Activated CD4-positive, alpha-beta T cell treated with anti-CD3 and anti-CD28 coated beads for 24 hours (primary cell): Measurements from ENCODE around the gene CDK15.
"Not testable (repeated sequence)": the region's sequence is repeated elsewhere in the genome, so short reads cannot be mapped to it uniquely, and the experiment has no call there.

Source experiments
- DNase-seq, 2 donors: peaks; one replicate each; pipeline ENCODE4 v3.0.0-alpha.2; 2020; ENCODE audit warnings: low read depth in 2 of 2

The CDK15 gene

DNA sequence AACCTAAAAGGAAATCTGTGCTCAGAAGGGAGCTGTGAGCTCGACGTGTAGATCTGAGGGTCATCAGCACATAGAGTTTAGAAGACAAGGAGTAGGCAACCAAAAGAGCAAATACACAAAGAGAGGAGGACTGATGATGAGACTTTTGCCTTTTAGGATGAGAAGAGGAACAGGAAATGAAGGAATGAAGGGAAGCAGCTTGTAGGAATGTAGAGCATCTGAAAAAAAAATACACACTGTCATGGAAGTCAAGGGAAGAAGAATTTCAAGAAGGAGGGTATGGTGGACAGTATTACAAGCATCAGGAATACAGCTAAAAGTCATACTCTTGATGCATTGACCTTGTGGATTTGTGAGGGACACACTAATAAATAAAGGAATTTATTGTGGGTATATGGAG lies 21.9 kb downstream of the CDK15 start:
- DNase-seq = no peak

DNA sequence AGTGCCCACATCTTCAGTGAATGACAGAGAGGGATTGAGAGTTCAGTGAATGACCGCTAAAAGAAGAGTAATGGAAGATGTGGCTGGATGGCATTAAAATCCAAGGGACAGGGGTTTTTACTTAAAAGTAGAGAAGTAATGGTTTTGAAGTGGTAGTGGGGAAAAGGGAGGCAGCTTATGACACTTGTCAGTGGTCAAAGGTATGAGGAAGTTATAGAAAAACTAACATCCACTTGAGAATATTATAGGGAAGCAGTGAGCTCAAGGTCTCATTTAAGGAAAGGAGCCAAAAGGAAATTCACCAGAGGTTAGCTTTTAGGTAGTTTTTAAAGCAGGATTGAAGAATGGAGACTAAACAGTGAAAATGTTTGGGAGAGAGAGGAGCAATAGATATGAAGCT lies 24.3 kb downstream of the CDK15 start:
- no peak for DNase-seq

DNA sequence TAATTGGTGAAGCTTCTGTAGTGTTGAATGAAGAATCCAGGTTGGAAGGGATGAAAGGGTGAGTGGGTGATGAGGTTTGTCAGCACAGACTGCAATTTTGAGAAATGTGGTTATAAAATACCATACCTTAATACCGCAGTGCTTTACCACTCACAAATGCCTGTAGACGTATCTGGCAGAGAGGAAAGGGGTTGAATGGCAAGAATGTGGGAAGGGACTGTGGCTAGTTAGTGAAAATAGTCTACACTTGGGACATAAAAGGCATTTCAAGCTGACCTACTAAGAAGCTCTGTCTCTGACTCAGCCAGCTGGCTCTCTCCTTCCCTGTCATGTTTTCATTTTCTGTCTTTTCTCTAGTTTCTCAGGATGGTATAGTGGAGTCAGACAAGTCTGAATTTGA lies 25.1 kb downstream of the CDK15 start:
- no peak for DNase-seq

DNA sequence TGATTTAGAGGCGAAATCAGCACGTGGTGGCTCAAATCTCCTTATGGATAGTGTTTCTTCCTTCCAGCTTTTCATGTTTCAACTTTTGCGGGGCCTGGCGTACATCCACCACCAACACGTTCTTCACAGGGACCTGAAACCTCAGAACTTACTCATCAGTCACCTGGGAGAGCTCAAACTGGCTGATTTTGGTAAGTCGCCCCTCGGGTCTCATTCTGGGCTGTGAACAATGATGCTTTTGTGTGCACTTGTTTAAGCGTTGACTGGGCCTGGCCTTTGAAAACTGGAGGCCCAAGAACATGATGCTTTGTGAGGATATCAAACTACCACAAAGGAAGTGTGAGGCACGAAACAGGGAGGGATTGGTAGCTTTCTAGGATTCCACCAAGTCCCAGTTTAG lies 27.4 kb downstream of the CDK15 start:
- DNase-seq = no peak

DNA sequence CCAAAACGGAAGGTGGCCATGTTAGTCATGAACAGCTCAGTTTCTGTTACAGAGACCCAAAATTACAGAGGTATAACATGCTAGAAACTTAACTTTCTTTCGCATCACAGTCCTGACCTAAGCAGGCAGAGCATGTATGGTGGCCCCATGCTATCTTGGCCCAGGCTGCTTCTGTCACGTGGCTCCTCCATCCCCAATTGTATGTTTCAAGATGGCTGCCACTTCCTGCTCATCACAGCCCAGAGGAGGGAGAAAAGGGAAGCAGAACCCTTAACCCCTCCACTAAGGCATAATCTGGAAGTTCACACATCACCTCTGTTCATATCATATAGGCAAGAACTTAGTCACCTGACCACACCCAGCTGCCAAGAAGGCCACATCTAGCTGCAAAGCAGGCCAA lies 28.7 kb downstream of the CDK15 start:
- DNase-seq = no peak

DNA sequence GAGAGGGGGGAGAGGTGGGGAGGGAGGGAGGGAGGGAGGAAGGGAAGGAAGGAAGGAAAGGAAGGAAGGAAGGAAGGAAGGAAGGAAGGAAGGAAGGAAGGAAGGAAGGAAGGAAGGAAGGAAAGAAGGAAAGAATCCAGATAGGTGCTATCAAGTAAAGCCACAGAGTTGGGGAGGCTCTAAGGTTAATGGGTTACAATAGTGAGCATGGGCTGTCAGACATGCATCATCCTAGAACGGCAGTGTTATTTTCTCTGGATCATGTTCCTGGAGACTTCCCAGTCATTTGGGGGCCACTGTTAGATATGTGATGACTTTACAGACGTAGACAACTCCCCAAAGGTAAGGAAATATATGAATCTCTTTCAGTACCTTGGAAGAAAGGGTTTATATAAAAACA lies 31.1 kb downstream of the CDK15 start:
- no peak for DNase-seq

DNA sequence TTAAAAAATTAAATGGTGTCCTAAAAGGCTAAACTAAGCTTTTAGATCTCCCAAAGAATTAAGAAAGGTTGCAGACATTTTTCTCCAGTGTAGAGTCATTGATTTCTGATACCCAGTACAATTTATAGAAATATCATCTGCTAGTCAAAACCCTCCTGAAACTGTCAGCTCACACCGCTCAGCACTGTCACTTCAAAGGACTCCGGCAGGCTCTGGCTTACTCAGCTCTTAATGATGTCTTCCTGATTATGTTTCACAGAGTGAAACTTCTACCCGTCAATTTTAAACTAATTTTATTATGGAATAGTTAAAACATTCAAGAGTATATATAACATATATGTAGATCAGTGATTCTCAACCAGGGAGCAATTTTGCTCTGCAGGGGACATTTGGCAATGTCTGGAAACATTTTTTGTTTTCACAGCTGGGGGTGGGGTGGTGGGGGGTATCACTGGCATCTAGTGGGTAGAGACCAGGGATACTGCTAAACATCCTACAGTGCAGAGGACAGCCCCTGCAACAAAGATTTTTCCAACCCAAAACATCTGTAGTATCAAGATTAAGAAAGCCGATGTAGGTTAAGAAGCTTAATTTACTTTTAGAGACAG lies 31.6 kb downstream of the CDK15 start:
- DNase-seq = no peak

DNA sequence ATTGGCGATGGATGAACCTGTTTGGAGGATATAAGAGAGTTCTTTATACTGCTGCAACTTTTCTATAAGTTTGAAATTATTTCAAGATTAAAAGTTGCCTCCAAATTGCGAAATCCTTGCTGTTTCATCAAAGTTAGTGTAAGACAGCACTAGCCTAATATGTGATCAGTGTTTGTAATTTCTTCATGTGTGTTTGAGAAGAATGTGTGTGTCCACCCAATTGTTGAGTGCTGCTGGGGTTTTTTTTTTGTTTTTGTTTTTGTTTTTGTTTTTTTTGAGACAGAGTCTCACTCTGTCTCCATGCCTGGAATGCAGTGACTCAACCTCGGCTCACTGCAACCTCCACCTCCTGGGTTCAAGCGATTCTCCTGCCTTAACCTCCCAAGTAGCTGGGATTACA lies 33.4 kb downstream of the CDK15 start:
- no peak for DNase-seq

DNA sequence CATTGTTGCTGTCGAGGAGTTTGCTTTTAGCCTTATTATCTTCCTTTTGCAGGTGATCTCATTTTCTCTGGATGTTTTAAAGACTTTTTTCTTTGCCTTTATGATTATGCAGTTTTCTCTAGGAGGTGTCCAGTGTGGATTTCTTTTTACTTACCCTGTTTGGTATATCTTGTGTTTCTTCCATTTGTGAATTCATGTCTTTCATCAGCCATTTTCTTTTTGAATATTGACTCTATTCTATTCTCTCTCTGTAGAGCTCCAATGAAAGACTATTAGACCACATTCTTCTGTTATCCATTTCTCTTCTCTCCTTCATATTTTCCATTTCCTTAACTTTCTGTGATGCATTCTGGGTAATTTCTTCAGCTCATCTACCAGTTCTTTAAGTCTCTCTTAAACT lies 34.4 kb downstream of the CDK15 start:
- no peak for DNase-seq

DNA sequence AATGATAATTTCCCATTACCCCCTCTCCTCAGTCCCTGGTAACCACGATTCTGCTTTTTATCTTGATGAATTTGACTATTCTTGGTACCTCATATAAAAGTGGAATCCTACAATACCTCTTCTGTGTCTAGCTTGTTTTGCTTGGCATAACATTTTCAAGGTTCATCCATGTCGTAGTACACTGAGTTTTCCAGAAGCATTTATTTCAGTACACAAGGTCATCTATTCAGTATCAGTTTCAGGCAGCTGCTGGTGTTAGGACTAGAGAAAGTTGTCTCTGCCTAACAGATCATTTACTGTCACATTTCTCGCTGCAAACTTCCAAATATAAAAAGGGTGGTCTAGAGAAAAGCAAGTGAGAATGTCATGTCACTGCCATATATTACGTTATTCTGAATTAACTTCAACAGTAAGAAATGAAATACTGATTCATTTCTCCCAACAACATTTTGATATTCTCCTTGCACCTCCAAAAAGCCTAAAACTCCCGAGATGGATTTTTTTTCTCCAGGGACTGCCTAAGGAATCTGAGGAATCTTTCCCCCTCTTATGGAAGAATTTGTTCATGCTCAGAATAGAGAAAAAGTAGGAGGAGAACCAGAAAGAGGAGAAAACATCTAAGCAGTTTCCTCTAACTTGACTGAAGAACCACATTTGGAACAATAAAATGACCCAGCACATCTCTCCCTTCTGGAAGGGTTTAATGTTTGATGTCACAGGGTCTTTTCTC lies 36.0 kb downstream of the CDK15 start:
- DNase-seq = no peak

DNA sequence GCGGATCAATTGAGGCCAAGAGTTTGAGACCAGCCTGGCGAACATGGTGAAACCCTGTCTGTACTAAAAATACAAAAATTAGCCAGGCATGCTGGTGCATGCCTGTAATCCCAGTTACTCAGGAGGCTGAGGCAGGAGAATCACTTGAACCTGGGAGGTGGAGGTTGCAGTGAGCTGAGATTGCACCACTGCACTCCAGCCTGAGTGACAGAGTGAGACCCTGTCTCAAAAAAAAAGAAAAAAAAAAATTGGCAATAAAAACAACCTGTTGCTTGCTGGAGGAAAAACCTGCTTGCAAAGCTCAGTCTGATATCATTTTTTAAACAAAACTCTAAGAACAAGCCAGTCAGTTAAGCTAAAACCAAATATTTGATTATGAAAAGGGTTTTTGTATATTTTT lies 38.6 kb downstream of the CDK15 start:
- DNase-seq = not testable (repeated sequence)

DNA sequence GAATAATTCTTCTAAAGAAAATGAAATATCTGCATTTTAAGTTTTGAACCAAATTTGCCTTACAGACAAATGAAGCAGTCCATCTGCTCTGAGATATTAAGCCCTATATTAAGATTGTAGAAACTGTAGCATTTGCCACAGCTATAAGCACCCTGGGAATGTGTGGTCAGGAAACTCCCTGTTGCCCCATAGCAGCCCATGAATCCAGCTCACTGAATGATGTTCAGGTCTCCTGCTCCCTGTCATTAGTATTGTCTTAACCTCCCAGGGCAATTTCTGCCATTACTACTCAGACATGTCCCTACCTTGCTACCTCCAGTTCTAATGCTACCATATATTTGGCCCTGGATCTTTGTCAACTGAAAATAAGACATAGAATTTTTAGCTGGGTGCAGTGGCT lies 41.1 kb downstream of the CDK15 start:
- DNase-seq = no peak

DNA sequence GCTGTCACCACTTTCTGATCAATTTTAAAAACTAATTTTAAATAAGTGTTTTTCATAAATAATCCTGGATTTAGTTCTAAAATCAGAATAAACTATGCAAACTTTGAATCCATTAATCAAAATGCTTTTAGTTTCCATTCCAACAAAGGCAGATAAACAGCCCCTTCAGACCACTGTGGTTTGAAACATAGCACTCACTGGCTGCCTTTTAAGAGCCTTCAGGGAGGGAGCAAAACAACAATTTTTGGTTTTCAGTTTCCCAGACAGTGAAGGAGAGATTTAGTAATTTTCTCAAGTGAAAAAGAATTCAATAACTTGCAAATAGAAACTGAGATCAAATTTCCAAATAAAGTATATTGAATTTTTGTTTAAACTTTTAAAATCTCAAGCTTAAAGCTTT lies 46.1 kb downstream of the CDK15 start:
- DNase-seq = no peak

DNA sequence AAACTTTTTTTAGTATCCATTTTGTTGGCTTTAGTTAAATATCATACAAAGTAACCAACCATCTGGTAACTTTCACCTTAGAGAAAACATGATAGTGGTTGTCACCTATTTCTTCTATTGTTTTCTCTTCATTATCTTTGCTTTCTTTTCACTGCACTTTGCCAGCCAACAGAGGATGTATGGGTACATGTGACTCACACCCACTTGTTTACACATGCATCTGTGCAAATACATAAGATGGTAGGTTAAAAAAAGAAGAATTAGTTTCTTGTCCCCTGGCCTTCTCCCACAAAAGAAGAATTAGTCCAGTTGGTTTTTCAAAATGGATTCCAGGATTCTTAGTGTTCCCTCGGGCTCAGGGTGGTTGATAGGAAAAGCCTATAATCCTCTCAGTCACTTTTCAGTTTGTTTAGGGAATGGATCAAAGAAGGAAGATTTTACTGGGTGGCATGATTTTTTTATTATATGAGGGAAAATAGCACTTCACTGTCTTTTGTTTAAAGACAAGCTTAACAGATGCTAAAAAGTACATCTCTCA lies 46.6 kb downstream of the CDK15 start:
- DNase-seq = no peak

DNA sequence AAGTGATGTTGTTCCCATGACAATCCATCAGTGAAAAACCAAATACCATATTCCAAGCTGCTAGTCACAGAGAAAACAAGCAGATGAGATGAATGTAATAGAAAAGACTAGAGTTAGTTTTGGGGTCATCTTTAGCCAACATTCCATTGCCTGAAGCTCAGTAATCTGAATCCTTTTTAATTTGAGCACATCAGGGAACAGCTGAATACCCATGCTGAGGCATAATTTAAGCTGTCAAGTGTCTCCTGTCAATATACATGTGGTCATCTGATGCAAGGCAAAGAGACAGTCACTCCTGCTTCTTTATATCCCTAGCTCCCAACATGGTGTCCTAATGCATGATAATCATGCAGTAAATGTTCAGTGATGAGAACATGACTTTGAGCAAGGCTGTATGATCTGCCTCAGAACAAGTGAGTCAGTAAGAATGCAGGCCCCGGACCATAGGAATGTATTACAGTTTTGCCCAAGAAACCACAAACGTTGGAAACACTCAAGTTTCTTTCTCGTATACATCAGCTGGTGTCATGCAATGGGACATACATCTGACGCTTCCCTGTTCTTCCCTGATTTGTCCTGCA lies 48.0 kb downstream of the CDK15 start:
- no peak for DNase-seq

DNA sequence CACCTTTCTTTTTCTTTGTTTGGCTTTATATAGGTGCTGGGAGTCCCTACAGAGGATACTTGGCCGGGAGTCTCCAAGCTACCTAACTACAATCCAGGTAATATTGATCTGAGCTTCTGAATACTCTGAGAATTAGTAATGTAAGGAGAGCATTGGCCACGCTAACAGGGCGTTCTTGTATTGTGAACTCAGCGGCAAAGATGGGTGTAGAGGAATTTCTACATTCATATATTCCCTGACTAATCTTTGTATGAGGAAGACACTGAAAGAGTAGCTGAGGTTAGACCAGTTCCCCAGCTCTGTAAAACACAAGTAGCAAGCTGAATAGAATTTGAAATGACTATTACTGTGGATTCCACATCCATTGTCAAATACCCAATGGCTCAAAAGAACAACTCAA lies 48.5 kb downstream of the CDK15 start:
- DNase-seq = no peak

DNA sequence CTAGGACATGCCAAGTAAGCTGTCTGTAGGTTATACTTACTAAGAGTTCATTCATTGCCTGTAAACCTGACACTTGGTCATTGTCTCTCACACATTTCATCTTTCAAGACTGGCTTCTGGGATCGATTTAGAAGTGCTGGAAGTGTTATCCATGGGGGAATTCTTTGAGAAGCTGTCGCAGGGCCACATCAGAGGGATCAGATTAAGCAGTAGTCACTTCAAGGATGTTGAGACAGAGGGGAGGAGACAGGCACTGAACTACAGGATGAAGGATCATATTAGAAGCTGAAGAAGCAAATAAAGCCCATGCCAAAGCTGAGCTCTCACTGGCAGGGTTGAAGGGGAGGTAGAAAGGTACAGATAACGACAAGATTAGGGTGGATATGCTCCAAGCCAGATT lies 49.0 kb downstream of the CDK15 start:
- no peak for DNase-seq

DNA sequence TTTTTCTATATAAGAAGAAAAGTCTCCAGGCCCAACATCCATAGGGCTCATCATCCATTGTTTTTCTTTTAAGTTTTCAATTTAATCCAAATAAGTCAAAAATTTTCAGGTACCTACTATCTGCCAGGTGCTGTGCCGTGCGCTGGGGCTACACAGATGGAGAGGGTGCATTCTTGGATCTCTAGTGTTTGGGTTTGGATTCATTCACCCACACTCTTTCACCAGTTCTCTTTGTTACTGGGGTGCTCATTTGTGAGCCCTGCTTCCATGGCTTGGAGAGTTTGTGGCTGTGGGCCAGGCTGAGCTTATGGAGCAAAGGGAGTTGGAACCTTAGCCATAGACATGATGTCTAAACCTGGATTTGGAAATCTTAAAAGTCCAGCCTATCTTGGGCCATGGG lies 51.0 kb downstream of the CDK15 start:
- no peak for DNase-seq

DNA sequence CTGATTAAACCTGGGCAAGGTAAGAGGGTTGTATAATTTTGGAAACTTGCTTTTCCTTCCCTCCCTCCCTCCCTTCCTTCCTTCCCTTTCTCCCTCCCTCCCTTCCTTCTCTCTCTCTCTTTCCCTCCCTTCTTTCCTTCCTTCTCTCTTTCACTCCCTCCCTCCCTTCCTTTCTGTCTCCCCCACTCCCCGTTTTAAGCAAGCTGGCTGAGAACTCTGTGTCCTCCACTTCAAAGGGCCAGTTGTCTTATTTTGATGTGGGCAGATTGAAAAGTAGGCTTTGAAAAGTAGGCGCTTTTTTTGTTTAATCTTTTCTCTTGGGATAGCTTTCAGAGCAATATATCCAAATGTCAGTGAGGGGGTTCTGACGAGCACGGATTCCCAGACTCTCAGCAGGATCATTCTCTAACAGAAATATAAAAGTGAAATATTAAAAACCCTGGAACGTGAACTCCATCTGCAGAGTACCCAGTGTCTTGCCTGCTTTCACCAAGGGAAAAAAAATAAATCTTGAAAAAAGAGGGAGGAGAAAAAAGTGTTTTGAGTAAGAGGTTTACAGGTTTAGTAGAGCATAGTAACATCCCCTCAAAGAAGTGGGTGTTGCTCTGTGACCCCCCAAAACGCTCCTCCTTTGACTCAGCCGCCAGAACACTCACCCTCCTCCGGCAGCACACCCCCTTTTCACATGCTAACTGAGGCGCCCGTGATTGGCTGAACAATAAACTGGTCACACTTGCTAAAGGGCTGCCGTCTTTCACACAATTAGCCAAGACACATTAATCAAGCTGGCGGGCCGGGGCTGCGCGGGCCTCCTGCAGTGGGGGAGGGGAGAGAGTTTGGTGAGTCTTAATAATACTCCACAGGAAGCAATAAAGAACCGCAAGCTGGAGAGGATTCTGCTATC lies 52.2 kb downstream of the CDK15 start:
- DNase-seq = peak; percentile 5 to 6

DNA sequence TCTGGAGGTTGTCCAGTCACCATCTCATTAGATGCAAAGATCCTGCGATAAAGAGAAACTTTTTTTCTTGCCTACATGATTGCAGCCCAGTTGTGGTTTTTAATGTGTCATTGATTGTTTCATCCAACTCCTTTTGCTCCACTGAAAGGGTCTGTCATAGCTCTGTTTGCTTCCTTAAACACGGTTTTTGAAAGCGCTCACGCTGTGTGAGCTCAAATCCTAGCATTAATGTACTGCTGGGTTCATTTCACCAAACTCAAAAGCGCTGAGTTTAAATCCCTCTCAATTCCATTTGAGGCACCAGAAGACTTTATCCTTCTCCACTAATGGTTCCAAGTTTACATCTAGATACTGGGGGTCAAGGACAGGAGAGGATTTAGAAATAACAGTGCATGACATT lies 53.6 kb downstream of the CDK15 start:
- no peak for DNase-seq

DNA sequence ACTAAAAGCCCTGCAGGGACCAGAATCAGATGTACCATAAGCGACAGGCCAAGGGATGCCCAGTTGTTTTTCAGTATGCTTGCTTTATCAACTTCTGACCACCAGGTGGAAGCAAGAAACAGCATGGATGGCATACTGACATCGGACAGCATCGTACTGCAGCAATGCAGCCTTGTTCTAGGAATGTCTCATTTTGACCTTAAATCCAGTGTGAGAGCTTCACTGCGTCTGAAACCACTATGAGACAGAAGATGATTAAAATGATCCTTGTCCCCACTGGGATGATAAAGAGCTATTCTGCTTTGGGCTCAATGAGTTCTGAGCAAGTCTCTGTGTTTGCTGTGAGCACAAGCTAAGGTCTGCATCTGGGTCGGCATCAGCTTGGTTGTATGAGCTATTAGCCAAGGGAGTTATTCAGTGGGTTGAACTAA lies 54.3 kb downstream of the CDK15 start:
- peak in 1 of 2 donors; percentile 25 for DNase-seq

DNA sequence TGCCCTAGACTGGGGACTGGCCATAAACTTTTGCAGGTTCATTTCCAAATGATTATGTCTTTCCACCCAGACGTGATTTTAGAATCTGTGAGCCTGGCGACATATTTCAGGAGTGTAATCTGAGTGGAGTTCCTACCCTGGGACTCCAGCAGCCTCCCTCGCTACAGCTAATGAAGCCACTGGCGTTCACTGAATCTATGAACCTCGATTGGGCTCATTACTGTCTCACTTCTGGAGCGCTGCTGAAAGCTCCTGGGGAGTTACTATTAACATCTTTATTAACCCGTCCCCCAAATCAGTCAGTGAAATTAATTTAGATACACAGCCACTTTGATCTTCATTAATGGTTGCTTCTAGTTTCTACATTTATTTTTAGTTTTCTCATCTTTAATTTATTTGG lies 56.5 kb downstream of the CDK15 start:
- DNase-seq = no peak
